HCT116 (cell line): ENCODE results near the gene ZNF214.

Experiments
- CEBPB ChIP-seq: IDR thresholded peaks from 2 replicates; pipeline ENCODE4 v1.6.1; 2012; ENCODE audit warnings: low read depth
- EZH2 ChIP-seq: fragments of 200-600 bp; sonication (generic); IDR thresholded peaks from 2 replicates; pipeline ENCODE4 v1.6.1; 2017; ENCODE audit warnings: antibody characterized with exemption, mixed run types
- EZH2phosphoT487 ChIP-seq: fragments of 200-600 bp; IDR thresholded peaks from 2 replicates; pipeline ENCODE4 v1.6.1; 2018; ENCODE audit warnings: antibody characterized with exemption, borderline replicate concordance
- FOSL1 ChIP-seq: IDR thresholded peaks from 2 replicates; pipeline ENCODE4 v1.6.1; 2012; ENCODE audit warnings: low read depth
- POLR2A ChIP-seq: IDR thresholded peaks from 2 replicates; pipeline ENCODE4 v1.7.0; 2011; ENCODE audit warnings: borderline replicate concordance; ENCODE audit not compliant: insufficient read depth, insufficient read length; ENCODE audit errors: extremely low read depth
- POLR2AphosphoS5 ChIP-seq: IDR thresholded peaks from 2 replicates; pipeline ENCODE4 v1.6.1; 2011; ENCODE audit warnings: mild to moderate bottlenecking, low read depth, low read length, moderate library complexity
- RAD21 ChIP-seq: IDR thresholded peaks from 2 replicates; pipeline ENCODE4 v1.6.1; 2012; ENCODE audit warnings: low read depth, mild to moderate bottlenecking
- REST ChIP-seq: IDR thresholded peaks from 2 replicates; pipeline ENCODE4 v1.6.1; 2012; ENCODE audit warnings: low read depth
- SIN3A ChIP-seq: IDR thresholded peaks from 2 replicates; pipeline ENCODE4 v1.6.1; 2012; ENCODE audit warnings: low read depth
- SP1 ChIP-seq: IDR thresholded peaks from 2 replicates; pipeline ENCODE4 v1.6.1; 2012; ENCODE audit warnings: low read depth
- TCF7L2 ChIP-seq: IDR thresholded peaks from 2 replicates; pipeline ENCODE4 v1.7.0; 2011; ENCODE audit warnings: borderline replicate concordance, inconsistent platforms; ENCODE audit not compliant: insufficient read depth, insufficient read length; ENCODE audit errors: extremely low read depth
- TF ChIP-seq, protein P1 (sequence below), 3 experiments: fragments of 200-600 bp in 1 of 3; sonication (generic) in 1 of 3; IDR thresholded peaks in 2 of 3; conservative IDR thresholded peaks in 1 of 3; 2 replicates each; pipeline ENCODE4 v1.5.1; 2012 to 2017; ENCODE audit warnings: low read depth in 2 of 3, low read length in 2 of 3, antibody characterized with exemption in 1 of 3, borderline replicate concordance in 1 of 3, control low read depth in 1 of 3, mild to moderate bottlenecking in 1 of 3, mixed read lengths in 1 of 3, mixed run types in 1 of 3, moderate library complexity in 1 of 3; ENCODE audit not compliant: insufficient read depth in 1 of 3
- TF ChIP-seq, protein P2 (sequence below): IDR thresholded peaks from 2 replicates; pipeline ENCODE4 v1.6.1; 2012

DNA sequence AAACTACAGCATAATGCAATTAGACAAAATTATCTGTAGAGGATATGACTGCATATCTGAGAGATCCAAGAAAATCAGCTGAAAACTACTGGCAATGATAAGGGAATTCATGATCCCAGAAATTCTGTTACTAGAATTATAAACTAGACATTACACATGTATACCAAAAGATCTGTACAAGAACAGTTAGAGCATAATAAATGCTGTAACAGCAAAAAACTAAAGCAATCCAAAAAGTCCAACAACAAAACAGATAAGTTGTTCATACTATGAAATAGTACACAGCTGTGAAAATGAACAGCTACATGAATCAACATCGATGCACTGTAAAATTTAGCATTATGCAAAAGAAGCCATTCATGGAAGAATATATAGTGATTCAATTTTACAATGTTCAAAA lies 6.0 kb downstream of the ZNF214 start:
- TF ChIP-seq, protein P1, sequence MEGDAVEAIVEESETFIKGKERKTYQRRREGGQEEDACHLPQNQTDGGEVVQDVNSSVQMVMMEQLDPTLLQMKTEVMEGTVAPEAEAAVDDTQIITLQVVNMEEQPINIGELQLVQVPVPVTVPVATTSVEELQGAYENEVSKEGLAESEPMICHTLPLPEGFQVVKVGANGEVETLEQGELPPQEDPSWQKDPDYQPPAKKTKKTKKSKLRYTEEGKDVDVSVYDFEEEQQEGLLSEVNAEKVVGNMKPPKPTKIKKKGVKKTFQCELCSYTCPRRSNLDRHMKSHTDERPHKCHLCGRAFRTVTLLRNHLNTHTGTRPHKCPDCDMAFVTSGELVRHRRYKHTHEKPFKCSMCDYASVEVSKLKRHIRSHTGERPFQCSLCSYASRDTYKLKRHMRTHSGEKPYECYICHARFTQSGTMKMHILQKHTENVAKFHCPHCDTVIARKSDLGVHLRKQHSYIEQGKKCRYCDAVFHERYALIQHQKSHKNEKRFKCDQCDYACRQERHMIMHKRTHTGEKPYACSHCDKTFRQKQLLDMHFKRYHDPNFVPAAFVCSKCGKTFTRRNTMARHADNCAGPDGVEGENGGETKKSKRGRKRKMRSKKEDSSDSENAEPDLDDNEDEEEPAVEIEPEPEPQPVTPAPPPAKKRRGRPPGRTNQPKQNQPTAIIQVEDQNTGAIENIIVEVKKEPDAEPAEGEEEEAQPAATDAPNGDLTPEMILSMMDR (IDR thresholded peaks at IDR 0.05 in 2 of 3, conservative IDR thresholded peaks at IDR 0.05 in 1 of 3; ENCODE audit: borderline replicate concordance in 1 of 3, insufficient read depth in 1 of 3, low read depth in 2 of 3, low read length in 2 of 3), result no peak
- TF ChIP-seq SIN3A (no peak), REST (no peak), FOSL1 (no peak), RAD21 (no peak), POLR2AphosphoS5 (no peak), TCF7L2 (no peak), CEBPB (no peak), EZH2phosphoT487 (no peak), POLR2A (no peak), EZH2 (no peak), SP1 (no peak)
- TF ChIP-seq, protein P2, sequence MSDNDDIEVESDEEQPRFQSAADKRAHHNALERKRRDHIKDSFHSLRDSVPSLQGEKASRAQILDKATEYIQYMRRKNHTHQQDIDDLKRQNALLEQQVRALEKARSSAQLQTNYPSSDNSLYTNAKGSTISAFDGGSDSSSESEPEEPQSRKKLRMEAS, result no peak
